ENCODE results near the gene PRKCQ.
"Not testable (repeated sequence)": the region's sequence is repeated elsewhere in the genome, so short reads cannot be mapped to it uniquely, and the experiment has no call there.

DNA sequence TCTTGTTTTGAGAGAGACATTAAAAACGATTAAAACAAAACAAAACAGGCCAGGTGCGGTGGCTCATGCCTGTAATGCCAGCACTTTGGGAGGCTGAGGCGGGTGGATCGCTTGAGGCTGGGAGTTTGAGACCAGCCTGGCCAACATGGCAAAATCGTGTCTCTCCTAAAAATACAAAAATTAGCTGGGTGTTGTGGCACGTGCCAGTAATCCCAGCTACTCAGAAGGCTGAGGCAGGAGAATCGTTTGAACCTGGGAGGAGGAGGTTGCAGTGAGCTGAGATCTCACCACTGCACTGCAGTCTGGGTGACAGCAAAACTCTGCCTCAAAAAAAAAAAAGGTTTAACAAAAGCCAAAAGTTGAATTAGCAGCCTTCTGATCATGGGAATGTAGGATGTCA, 1.1 kb upstream of the PRKCQ start:
- TF ChIP-seq, protein P1, sequence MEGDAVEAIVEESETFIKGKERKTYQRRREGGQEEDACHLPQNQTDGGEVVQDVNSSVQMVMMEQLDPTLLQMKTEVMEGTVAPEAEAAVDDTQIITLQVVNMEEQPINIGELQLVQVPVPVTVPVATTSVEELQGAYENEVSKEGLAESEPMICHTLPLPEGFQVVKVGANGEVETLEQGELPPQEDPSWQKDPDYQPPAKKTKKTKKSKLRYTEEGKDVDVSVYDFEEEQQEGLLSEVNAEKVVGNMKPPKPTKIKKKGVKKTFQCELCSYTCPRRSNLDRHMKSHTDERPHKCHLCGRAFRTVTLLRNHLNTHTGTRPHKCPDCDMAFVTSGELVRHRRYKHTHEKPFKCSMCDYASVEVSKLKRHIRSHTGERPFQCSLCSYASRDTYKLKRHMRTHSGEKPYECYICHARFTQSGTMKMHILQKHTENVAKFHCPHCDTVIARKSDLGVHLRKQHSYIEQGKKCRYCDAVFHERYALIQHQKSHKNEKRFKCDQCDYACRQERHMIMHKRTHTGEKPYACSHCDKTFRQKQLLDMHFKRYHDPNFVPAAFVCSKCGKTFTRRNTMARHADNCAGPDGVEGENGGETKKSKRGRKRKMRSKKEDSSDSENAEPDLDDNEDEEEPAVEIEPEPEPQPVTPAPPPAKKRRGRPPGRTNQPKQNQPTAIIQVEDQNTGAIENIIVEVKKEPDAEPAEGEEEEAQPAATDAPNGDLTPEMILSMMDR (IDR thresholded peaks at IDR 0.05), result not testable (repeated sequence)
- TF ChIP-seq POLR2A (IDR thresholded peaks at IDR 0.05), result not testable (repeated sequence)

Measured in testis (tissue), 2 donors.